NCI-H774 (cell line): ENCODE data around the gene BCKDHA.
"Not testable (repeated sequence)": the region's sequence is repeated elsewhere in the genome, so short reads cannot be mapped to it uniquely, and the experiment has no call there.

Experiments used
- DNase-seq: peaks from one replicate; lab custom pipeline; 2025; lab: John Stamatoyannopoulos, UW

The BCKDHA gene

DNA sequence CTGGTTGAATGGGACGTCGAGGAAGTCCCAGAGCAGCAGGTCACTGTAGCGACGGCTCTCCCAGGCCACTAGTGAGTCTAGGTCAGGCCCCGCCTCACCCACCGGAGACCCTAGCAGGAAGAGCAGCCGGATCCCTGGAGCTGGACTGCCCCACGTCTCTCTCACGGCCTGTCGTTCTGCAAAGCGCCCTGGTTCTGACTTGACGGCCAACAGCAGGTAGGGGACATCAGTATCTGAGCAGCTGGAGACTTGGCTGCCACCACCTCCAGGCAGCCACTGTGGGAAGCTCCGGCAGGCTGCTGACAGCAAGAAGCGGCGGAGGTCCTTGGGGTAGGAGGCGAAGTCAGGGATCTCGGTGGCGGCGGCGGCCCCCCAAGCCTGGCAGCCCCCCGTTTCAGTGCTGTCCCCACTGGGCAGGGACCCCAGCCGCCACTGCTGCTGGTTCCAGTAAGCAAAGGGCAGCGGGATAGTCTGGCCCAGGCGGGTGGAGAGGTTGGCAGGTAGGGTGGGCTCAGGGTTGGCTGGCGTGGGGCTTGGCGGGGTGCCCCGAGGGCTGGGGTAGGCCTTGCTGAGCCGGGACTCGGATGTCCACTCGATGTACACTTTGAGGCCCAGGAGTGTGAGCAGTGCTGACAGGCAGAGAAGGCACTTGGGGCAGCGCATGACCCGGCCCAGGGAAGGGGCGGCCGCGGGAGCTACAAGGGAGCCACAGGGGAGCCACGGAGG lies 28.7 kb downstream of the BCKDHA start:
- DNase-seq = no peak

DNA sequence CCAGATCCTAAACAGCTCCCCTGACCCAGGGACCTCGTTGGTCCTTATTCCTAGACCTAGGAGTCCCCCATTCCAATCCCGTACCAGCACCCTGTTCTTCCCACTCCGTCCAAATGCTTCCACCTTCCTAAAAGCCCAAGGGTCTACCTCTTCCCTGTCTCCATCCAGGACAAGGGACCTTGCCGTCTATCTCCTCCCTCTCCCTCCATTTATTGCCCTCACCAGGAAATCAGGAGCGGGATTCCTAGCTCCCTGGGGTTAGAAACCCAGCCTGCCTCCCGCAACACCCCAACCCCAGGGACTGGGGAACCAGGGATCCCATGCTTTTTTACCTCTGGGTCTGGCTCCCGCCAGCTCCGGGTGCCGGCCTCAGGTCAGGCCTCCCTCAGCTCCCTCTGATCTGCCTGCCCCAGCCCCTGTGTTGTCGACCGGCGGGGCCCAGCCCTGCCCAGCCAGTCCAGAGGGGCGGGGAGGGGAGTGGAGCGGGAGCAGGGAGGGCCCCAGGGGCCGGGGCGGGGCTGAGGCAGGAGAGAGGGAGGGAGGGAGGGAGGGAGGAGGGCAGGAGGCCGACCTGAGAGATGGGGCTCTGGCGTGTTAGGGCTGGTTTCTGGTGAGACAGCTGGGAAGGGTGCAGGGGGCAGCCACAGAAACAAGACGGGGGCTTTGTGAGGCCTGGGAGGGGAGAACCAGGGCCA lies 29.5 kb downstream of the BCKDHA start, which contains the start of gene B3GNT8:
TSS of gene B3GNT8 (minus strand) at position 423 of the 695 bp plus-strand sequence. CDS start 596 bp downstream, outside the sequence.
- DNase-seq = no peak

DNA sequence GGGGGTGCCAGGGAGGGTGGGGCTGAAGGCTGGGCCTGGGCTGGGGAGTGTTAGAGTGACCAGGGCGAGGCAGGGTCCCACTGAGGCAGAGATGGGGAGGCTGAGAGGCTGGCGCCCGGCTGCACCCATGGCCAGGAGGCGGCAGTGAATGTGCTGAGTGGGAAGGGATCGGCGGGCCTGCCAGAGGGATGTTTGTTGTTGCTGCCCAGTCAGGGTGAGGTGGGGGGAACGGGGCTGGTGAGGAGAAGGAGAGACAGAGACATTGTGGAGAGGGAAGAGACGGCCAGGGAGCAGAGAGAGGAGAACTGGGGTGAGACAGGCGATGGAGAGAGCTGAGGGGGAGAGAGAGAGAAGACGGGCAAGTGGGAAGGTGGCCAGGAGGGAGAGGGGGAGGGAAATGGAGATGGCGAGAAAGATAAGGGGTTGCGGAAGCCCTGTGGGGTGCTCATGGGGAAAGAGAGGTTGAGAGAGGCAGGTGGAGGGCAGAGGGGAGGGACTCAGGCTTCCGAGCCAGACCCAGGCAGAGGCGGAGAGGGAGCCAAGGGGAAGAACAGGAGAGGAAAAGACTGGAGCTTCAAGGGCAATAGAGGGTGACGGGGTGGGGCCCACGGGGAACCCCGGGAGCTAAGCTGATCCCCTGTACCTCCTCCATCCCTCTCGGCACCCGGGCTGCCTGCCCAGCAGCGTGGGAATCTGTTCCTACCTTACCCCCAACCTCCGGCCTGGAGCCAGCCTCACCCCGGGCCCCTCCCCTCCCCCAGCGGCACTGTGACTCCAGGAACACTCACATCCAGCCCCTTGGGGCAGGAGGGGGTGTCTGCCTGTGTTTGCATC lies 30.2 kb downstream of the BCKDHA start:
- no peak for DNase-seq

DNA sequence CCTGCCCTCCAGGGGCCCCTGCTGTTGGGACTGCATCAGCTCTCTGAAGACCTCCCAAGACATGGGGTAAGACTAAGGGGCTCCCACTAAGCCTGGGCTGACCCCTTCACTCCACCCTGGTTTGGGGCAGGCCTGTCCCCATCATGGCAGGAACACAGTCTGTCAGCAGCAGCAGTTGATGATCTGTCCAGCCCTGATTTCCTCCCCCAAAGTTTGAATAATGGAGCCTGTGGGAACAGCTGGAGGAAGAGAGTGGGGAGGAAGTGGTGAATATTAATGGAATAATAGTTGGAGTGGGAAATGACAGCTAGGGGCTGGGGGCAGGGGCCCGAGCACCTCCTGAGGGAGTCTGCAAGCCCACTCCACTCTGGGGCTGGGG lies 30.9 kb downstream of the BCKDHA start:
- DNase-seq = no peak

DNA sequence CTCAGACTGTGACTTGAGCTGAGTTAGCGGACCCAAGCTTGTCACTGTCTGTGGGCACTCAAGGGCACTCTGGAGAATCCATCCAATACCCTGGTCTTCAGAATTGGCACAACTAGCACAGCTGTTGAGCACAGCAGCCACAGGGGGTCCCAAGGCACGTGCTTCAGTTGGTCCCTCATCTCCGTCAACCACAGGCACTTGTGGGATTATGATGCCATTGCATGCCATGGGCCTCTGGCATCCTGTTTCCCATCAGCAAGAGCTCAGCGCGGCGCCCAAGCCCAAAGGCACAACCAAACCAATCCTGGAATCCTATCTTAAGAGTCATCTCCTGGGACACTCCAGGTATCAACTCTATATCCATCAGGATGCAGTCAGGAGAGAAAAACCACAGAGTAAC lies 33.3 kb downstream of the BCKDHA start:
- DNase-seq = no peak

DNA sequence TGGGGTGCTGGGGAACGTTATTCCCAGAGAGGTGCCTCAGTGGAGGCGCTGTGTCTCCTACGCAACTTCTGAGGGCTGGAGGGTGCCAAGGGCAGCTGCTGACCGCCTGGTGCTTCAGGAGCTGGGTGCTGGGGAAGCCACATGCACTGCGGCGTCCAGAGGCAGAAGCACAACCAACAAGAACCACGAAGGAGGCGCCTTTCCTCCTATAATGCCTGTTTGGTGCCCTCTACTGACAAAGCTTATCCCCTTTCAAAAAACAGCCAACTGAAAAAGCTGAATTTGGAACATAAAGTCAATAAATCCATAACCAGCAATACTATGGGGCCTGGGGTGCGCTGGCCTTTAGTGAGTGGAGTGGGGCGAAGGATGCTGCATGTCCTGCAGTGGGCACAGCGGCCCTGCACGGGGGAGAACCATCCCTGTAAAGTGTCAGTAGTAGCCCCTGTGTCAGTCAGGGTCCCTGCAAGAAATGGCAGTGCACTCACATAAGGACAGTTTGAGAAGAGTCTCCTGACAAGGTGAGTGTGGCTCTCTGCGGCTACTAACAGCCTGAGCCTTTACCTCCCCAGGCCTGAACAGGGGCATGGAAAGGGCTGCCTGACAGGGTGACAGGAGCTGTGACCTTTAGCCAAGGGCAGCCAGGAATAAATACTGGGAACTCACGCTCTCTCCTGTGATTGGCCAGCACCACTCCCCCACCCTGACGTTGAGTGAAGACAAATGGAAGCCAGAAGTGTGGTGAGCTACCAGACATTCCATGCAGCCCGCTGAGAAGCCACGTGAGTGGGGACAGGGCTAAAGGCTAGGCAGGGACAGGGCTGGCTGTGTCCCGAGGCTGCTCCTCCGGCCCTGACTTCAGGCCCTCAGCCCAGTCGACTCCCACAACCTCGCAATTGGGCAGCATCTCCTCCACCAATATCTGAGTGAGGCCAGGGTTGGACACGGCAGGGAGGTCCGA lies 34.1 kb downstream of the BCKDHA start:
- DNase-seq = no peak

DNA sequence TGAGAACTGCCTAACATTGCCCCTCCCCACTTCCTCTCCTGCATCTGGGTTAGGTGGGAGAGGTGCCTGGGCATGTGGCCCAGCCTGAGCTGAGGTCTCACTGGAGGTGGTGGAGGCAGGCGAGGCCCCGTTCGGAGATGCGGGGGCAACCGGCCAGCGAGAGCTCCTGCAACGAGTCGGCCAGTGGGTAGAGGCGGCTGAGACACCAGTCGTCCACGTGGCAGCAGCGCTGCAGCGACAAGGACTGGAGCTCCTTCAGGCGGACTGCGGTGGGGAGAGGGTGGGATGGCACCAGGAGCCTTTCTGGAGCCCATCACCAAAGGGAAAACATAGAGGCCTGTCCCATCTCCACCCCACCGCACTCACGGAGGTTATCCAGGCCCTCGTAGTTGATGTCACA lies 35.6 kb downstream of the BCKDHA start:
- no peak for DNase-seq

DNA sequence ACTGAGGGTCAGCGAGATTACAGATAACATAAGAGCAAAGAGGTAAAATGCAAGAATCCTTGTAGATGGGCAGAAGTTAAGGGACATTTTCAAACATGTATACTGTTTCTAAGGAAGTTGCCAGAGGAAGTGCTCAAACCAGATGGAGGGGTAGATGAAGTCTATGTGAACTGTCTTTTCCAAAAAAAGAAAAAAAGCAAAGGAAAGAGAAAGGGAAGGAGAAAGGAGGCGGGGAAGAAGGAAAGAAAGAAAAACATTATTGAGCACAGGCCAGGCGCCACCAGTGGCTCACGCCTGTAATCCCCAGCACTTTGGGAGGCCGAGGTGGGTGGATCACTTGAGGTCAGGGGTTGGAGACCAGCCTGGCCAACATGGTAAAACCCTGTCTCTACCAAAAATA lies 36.8 kb downstream of the BCKDHA start:
- DNase-seq = no peak

DNA sequence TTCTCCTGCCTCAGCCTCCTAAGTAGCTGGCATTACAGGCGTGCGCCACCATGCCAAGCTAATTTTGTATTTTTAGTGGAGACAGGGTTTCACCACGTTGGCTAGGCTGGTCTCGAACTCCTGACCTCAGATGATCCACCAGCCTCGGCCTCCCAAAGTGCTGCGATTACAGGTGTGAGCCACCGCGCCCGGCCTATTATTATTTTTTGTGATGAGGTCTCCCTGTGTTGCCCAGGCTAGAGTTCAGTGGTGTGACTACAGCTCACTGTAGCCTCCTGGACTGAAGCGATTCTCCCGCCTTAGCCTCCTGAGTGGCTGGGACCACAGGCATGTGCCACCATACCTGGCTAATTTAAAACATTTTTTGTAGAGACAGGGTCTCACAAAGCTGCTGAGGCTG lies 37.8 kb downstream of the BCKDHA start:
- DNase-seq = not testable (repeated sequence)

DNA sequence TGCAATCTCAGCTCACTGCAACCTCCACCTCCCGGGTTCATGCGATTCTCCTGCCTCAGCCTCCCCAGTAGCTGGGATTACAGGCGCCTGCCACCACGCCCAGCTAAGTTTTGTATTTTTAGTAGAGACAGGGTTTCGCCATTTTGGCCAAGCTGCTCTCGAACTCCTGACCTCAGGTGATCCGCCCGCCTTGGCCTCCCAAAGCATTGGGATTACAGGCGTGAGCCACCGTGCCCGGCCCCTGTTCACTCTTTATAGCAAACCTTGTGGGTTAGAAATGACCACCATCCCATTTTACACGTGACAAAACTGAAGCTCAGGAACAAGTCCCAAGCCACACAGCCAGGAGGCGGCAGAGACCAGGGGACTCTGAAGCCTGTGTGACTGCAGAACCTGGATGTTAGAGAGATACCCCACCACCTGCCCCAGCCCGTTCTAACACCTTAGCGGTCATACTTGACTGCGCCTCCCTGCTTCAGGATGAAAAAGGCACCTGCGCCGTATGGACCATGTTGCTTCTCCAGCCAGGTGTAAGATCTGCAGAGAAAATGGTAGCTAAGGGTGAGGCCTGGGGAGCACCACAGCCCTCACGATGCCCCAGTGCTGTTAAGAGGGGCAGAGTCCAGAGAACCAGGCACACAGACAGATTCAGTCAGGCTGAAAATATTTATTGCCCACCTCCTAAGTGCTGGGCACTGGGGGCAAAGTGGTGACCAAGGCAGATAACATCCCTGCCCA lies 38.5 kb downstream of the BCKDHA start:
- DNase-seq = no peak

DNA sequence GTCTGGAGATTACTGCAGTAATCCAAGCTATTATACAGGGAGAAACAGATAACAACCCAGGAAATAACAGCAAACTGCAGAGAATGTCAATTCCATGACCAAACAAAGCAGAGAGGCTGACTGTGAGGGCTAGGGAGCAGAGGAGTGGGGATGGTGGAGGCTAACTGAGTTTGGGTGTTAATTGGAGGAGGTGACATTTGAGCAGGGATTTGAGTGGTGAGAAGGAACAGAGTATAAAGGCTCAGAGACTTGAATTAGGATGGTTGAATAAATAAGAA lies 39.0 kb downstream of the BCKDHA start:
- no peak for DNase-seq

DNA sequence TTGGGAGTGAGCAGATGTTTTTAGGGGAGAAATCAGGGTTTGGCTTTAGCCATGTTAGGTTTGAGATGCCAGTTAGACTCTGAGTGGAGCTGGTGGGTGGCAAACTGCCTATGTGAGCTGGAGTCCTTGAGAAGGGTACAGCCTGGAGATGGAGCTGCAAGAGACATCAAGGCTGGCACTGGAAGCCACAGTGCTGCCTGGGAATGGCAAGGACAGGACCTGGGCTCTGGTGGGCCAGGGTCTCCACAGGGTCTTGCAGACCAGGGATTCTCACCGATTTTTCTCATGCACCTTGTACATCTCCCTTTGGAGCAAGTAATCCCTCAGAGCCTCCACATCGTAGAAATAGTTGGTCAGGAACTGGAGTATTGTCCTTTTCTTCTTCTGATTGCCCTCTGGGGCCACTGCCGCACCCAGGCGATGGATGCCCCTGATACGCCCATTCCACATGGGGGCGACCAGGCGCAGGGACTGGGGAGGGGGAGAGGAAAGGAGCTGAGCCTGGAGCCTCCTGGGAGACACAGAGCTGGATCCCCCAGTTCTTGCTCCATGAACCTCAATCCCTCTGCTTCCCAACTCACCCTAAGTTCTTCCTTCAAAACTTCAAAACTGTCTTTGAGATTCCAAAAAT lies 40.4 kb downstream of the BCKDHA start:
- DNase-seq = no peak

DNA sequence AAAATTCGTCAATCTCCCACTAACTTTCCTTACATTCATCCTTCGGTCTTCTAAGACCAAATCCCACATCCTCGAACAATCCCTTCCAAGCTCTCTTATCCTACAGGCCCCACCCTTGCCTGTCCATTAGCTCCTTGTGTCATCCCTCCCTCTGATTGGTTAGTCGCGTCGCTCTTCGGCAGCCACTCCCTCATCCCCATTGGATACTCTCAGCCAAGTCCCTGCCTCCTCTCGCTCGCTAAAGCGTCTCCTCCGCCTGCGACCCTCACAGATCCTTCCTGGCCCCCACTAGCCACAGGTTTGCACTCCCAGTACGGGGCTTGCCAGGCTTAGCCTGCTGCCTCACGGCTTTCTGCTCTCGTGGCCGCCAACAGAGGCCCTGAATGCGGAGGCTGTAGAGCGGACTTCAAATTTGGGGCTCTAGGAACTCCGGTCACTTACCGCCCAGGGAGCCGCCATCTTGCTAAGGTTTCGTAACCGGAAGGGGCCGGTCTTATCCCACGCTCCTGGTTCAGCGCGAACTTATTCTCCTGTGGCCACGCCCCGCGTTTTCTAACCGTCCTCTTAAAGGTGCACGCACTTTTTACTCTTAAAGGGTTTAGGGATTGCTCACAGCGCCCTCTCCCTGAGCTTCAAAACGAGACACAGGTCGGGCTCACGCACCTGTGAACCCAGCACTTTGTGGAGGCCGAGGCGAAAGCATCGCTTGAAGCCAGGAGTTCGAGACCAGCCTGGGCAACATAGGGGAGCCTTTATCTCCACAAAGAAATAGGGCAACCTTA lies 42.0 kb downstream of the BCKDHA start, which contains the start of gene DMAC2:
TSS of gene DMAC2 (minus strand) at position 472 of the 782 bp plus-strand sequence. CDS start at position 459, 13 bp downstream.
- DNase-seq = peak; percentile 97

DNA sequence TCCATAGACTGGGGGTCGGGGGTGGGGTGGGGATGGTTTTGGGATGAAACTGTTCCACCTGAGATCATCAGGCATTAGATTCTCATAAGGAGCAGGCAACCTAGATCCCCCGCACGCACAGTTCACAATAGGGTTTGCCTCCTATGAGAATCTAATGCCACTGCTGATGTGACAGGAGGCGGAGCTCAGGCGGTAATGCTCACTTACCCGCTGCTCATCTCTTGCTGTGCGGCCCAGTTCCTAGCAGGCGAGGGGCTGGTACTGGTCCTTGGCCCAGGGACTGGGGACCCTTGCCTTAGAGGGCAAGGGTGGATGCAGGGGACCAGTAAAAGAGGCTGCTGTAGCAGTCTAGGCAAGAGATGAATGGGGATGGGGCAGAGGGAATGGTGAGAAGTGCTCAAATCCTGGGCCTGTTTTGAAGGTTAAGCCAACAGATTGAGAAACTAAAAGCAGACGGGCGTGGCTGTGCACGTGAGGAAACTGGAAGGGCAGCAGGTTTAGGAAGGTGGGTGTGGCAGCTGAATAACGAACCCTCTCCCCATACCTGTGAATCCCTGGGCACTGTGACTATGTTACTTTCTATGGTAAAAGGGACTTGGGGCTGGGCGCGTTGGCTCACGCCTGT lies 43.8 kb downstream of the BCKDHA start:
- DNase-seq = no peak

DNA sequence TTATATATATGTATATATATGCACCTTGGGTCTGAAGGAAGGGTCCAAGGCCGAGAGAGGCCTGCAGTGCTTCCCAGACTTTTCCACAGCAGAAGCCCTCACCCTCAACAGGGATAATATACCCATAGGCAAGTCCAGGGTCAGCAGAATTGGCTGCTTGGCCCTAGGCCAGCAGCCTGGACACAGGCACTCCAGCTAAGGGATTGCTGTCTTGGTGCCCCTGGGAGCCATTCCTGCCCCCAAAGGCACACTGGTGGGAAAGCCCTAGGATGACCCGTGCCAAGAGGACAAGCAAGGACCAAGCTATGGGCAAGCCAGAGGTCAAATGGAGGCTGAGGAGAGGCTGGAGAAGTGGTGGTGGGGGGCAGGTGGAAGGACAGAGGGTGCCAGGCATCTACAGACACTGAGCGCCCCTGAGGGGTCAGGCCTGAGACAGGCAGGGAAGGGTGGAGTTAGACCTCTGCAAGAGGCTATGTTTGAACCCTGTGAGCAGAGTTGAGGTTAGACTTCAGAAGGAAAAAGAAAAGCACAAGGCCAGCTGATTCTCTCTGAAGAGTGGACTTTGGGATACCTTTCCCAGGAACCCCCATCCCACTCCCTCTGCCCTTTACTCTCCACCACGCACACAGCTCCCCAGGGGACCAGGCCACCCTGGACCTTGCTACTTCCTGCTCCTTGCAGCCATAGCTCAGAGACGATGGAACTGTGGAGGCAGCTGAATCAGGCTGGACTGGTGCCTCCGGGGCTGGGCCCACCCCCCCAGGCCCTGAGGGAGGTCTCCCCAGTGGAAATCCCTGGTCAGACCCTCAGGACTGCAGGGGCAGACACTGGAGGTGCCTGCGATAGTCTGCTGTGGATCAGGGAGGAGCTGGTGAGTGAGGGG lies 45.1 kb downstream of the BCKDHA start, which contains the start of gene ERICH4:
TSS of gene ERICH4 (plus strand) at position 684 of the 883 bp plus-strand sequence. CDS start at position 698, 14 bp downstream.
- no peak for DNase-seq

DNA sequence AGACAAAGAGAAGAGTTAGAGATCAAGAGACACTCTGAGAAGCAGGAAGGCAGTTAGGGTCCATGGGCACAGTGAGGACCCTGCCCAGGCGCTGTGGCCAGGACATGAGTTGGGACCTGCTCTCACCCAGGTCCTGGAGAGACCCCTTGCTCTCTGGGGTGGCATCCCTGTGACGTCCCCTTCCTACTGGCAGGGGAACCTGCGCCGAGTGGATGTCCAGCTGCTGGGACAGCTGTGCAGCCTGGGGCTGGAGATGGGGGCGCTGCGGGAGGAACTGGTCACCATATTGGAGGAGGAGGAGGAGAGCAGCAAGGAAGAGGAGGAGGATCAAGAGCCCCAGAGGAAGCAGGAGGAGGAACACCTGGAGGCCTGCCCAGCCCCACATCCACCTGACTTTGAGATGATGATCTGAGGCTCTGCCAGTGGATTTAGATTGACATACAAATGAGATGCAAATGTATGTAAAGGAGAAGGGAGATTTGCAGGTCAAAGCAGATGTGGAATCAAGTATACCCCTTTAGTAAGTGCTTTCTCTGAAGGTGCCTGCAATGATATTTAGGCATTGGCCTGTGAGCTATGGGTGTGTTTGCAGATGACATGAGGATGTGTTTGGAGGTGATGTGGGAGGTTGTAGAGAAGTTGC lies 46.3 kb downstream of the BCKDHA start:
- no peak for DNase-seq

DNA sequence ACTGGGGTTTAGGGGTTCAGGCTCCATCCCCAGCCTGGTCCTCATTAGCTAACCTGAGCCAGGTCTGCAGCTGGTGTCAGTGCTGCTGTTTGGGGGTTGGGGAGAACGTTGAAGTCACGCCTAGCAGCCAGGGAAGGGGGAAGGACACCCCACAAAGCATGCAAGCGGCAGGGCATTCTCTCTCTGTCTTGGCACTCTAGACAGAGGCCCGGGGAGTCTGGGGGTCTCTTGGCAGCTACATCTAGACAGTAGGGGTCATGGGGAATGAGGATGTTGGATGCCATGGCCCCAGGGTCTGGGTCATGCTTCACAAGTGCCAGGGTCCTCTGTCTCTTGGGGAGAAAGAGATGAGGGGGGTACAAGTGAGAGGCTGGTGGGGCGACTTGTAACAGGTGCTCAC lies 48.0 kb downstream of the BCKDHA start:
- DNase-seq = no peak
